Putamen (tissue), 1 donor: ENCODE data around the gene ANKRD24.
"Not testable (repeated sequence)": the region's sequence is repeated elsewhere in the genome, so short reads cannot be mapped to it uniquely, and the experiment has no call there.

Source experiments
- DNase-seq: peaks from one replicate; pipeline ENCODE4 v3.0.0-alpha.2; 2016; ENCODE audit warnings: low spot score

Gene ANKRD24

DNA sequence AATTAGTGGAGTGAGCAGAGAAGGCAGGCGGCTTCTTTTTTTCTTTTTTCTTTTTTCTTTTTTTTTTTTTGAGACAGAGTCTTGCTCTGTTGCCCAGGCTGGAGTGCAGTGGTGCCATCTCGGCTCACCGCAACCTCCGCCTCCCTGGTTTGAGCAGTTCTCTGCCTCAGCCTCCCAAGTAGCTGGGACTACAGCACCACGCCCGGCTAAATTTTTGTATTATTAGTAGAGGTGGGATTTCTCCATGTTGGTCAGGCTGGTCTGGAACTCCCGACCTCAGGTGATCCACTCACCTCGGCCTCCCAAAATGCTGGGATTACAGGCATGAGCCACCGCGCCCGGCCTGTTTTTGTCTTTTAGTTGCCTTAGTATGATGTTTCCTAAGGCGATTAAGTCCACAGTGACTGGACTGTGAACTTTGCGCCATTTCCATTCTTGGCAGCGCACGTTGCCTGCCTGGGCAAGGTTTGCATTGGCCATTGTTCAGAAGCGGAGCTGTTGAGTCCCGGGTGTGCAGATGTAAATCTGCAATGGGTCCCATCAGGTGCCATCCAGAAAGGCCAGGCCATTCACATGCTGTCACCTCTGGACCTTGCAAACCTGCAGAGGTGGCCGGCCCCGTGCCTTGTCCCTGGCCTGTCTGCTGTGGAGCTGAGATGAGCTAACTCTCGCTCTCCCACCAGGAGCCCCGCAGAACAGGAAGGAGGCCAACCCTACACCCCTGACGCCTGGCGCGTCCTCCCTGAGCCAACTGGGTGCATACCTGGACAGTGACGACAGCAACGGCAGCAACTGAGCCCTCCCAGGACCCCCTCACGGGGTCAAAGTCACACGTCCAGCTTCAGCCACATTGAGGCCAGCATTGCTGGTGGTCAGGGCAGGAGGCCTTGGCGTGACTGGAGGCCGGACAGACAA, 85.7 kb downstream of the ANKRD24 start:
- DNase-seq: no peak

DNA sequence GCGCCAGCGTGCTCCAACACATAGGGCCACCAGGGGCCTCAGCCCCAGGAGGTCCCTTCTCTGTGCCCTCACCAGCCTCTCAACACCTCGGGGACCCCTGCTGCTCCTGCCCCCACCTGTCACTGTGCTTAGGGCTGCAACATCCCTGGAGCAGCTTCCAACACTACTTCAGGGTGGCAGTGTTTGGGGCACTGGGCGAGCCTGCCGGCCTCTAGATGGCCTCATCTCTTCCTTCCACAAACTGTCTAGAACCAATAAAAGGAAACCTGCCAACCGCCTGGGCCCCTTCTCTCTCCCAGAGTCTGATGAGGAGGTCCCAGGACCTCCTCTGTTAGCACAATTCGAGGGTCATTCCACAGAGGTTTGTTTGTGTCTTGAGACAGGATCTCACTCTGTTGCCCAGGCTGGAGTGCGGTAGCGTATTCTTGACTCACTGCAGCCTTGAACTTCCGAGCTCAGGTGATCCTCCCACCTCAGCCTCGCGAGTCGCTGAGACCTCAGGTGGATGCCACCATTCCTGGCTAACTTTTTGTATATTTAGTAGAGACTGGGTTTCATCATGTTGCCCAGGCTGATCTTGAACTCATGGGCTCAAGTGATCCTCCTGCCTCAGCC, 86.4 kb downstream of the ANKRD24 start:
- DNase-seq: no peak

DNA sequence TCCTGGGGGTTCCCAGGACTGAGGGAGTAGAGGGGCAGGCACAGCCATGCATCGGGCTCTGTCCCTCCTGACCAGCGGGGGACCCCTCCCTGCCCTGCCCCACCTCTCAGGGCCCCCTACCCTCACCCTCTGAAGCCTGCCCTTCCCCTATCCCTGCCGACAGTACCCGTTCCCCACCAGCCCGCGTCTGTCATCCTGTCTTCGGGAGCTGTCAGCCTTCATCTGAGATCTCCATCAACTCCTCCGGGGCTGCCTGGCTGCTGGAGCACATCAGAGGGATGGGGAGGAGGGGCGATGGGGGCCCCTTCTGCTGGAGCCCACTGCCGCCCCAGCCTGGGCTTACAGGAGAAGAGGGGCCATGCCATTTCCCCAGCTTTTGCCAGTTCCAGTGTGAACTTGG, 90.4 kb downstream of the ANKRD24 start:
- no peak for DNase-seq

DNA sequence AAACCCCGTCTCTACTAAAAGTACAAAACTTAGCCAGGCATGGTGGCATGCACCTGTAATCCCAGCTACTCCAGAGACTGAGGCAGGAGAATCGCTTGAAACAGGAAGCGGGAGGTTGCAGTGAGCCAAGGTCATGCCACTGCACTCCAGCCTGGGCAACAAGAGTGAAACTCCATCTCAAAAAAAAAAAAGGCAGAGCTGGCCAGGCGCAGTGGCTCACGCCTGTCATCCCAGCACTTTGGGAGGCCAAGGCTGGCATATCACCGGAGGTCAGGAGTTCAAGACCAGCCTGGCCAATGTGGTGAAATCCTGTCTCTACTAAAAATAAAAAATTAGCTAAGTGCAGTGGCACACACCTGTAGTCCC, 91.8 kb downstream of the ANKRD24 start:
- not testable (repeated sequence) for DNase-seq
